Activated naive CD4-positive, alpha-beta T cell (primary cell): ENCODE measurements around the gene ERGIC1.

Source experiments
- DNase-seq, 4 experiments: peaks; one replicate each; lab custom pipeline; 2025; lab: John Stamatoyannopoulos, UW

Gene ERGIC1

GRCh38 chr5:172983542-172984243 is 149.6 kb downstream of the ERGIC1 start, which contains the start of gene ATP6V0E1:
ATP6V0E1 (plus strand) TSS chr5:172983771; CDS start chr5:172983861, 90 bp downstream.
- DNase-seq, result peak; percentile 73 to 92 (median 86)

- peak; percentile 24 to 64 (median 34) for DNase-seq
Observed at GRCh38 chr5:172984244-172984953, 150.3 kb downstream of the ERGIC1 start.

DNA sequence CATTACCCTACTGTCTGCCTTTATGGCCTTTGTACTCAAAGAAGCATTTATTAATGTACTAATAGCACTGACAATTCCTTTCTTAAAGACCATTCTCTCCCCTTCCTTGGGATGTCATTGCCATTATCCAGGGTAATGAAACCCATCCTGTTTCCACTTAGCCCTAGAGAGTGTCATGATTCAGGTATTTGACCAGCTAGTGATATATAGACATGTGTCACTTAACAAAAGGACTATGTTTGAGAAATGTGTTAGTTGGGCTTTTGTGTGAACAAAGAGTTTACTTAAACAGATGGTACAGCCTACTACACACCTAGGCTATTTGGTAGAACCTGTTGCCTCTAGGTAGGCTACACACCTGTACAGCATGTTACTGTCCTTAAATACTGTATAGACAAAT is 151.5 kb downstream of the ERGIC1 start:
- DNase-seq, result no peak

- no peak for DNase-seq
Observed at GRCh38 chr5:172988276-172988675, 154.2 kb downstream of the ERGIC1 start.

DNA sequence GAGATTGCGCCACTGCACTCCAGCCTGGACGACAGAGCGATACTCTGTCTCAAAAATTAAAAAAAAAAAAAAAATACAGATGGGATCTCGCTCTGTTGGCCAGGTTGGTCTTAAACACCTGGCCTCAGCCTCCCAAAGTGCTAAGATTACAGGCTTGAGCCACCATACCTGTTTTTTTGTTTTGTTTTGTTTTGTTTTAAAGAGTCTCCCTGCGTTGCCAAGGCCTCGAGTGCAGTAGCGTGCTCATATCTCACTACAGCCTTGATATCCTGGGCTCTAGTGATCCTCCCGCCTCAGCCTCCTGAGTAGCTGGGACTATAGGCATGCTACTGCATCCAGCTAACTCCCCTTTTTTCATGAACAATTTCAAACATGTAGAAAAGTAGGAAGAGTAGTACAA is 156.7 kb downstream of the ERGIC1 start:
- no peak for DNase-seq

- no peak for DNase-seq
Observed at GRCh38 chr5:172994405-172994804, 160.4 kb downstream of the ERGIC1 start.

DNA sequence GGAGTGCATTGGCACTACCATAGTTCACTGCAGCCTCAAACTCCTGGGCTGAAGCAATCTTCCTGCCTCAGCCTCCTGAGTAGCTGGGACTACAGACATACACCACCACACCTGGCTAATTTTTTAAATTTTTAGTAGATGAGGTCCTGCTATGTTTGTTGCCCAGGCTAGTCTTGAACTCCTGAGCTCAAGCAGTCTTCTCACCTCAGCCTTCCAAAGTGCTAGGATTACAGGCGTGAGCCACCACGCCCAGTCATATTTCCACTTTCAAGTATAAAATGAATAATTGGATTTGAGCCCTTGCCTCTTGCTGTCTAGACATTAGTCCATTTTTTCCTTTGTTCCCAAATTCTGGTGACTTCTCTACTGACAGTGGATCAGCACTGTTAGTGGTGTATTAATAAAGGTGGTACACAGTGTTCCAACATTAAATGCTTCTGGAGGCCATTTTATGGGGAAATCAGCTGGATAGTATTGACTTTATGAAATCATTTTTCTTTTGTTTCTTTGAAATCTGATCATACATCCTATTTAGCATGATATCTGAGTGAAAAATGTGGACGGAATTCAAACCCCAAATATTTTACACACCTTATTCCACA is 165.4 kb downstream of the ERGIC1 start:
- DNase-seq, result no peak

GRCh38 chr5:172999974-173000373 is 165.9 kb downstream of the ERGIC1 start:
- DNase-seq, result no peak

- no peak for DNase-seq
Observed at GRCh38 chr5:173001229-173001841, 167.3 kb downstream of the ERGIC1 start.
